Pulmonary artery endothelial cell (primary cell): Measurements from ENCODE around the gene TMEM51. TPM values are rescaled to one million over a fixed set of nuclear protein-coding genes. Genes with fewer than 3 reads are reported as not detected.

Experiments used
- DNase-seq: peaks from one replicate; pipeline ENCODE4 v3.0.0-alpha.2; 2011; ENCODE audit warnings: low read depth, low spot score
- total RNA-seq: library from RNA; depleted of rRNA; stranded (reverse); fragments of >200 nt; gene quantifications from 2 replicates; pipeline ENCODE4 v1.2.3, GENCODE V29; 2014

Gene TMEM51
- 6.1 and 6.4 TPM in 2 replicates for total RNA-seq

GRCh38 chr1:15153184-15153841 is at the start of gene TMEM51:
Gene TMEM51 (plus strand): TSS chr1:15153747. CDS start chr1:15215088, 61,341 bp downstream.
- DNase-seq: peak; percentile 27

GRCh38 chr1:15103906-15104305 is 49.6 kb upstream of the TMEM51 start:
- no peak for DNase-seq

- DNase-seq: no peak
Measured at GRCh38 chr1:15104768-15105167, 48.8 kb upstream of the TMEM51 start.

GRCh38 chr1:15106608-15107007 is 46.9 kb upstream of the TMEM51 start:
- DNase-seq: no peak

- no peak for DNase-seq
Measured at GRCh38 chr1:15107058-15107687, 46.4 kb upstream of the TMEM51 start.

GRCh38 chr1:15107911-15108310 is 45.6 kb upstream of the TMEM51 start:
- DNase-seq: no peak

- no peak for DNase-seq
Measured at GRCh38 chr1:15110128-15110866, 43.2 kb upstream of the TMEM51 start.

GRCh38 chr1:15110867-15111230 is 42.7 kb upstream of the TMEM51 start:
- DNase-seq: no peak

- DNase-seq: no peak
Measured at GRCh38 chr1:15113146-15113545, 40.4 kb upstream of the TMEM51 start.

- no peak for DNase-seq
Measured at GRCh38 chr1:15114884-15115283, 38.7 kb upstream of the TMEM51 start.

- DNase-seq: no peak
Measured at GRCh38 chr1:15115542-15116330, 37.8 kb upstream of the TMEM51 start.

- no peak for DNase-seq
Measured at GRCh38 chr1:15116966-15117365, 36.6 kb upstream of the TMEM51 start.

GRCh38 chr1:15117671-15118325 is 35.7 kb upstream of the TMEM51 start:
- DNase-seq: no peak

GRCh38 chr1:15118579-15118978 is 35.0 kb upstream of the TMEM51 start:
- no peak for DNase-seq

GRCh38 chr1:15120251-15120945 is 33.1 kb upstream of the TMEM51 start:
- DNase-seq: no peak

- DNase-seq: no peak
Measured at GRCh38 chr1:15122331-15122730, 31.2 kb upstream of the TMEM51 start.

- no peak for DNase-seq
Measured at GRCh38 chr1:15123270-15123669, 30.3 kb upstream of the TMEM51 start.

GRCh38 chr1:15123925-15124324 is 29.6 kb upstream of the TMEM51 start:
- DNase-seq: no peak

- no peak for DNase-seq
Measured at GRCh38 chr1:15124362-15125100, 29.0 kb upstream of the TMEM51 start.
